ENCODE measurements around the gene FRYL.
"Not testable (repeated sequence)": the region's sequence is repeated elsewhere in the genome, so short reads cannot be mapped to it uniquely, and the experiment has no call there.

FRYL gene

DNA sequence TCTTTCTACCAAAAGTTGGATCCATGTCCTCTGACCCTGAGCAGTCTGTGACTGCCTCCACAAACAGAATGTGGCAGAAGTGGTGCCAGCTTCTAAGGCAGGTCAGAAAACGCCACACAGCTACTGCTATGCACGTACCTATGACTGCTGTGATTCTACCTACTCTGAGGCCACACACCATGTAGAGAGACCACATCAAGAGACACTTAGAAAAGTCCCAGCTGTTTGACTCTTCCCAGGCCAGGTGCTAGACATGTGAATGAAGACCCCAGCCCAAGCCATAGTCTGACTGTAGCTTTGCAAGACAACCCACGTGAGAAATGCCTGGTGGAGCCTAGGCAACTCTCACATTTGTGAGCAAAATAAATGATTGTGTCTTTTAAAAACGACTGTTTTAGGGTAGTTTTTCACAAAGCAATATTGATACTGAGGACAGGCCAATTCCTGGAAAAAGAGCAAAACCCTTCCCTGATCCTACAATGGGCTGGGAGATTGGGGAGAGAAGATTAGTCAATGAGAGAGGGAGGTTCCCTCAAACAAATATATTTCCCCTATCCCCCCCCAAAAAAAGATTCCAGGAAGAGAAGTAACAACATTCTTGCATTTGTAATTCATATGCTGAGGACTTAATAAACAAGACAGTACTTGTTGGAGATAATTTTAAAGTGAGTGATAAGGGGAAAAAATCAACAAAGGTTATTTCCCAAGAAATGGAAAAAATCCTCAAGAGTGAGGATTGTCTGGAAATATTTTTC lies 33.3 kb downstream of the FRYL start:
- no peak for DNase-seq (ENCODE audit: low spot score)

DNA sequence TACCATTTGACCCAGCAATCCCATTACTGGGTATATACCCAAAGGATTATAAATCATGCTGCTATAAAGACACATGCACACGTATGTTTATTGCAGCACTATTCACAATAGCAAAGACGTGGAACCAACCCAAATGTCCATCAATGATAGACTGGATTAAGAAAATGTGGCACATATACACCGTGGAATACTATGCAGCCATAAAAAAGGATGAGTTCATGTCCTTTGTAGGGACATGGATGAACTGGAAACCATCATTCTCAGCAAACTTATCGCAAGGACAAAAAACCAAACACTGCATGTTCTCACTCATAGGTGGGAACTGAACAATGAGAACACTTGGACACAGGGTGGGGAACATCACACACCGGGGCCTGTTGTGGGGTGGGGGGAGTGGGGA lies 34.9 kb downstream of the FRYL start:
- DNase-seq (ENCODE audit: low spot score) = not testable (repeated sequence)

DNA sequence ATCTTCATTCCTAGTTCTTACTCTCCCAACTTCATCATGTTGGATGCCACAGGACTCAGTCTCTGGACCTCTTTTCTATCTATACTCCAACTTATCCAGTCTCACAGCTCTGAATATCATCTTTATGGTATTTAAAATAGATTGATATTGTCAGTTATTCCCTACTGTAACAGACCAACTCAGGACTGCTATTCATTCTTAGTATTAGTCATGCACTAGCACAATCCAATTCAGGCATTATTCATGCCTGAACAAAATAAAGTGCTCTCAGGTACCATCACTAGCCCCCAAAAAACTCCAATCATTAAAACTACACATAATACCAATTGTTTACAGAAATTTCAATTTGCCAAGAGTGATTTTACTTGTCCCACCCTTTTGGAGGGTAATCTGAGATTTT lies 37.7 kb downstream of the FRYL start:
- no peak for DNase-seq (ENCODE audit: low spot score)

DNA sequence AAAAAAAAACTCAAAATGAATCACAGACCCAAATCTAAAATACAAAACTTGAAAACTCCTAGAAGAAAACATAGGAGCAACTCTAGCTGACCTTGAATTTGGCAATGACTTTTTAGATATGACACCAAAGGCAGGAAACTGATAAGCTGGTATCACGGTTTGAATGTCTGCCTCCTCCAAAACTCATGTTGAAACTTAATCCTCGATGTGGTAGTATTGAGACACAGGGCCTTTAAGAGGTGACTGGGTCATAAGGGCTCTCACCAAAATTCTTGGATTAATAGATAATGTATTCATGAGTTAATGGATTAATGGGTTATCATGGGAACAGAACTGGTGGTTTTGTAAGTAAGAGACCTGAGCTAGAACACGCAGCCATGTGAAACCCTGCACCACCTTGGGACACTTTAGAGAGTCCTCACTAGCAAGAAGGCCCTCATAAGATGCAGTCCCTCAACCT lies 40.5 kb downstream of the FRYL start:
- no peak for DNase-seq (ENCODE audit: low spot score)

DNA sequence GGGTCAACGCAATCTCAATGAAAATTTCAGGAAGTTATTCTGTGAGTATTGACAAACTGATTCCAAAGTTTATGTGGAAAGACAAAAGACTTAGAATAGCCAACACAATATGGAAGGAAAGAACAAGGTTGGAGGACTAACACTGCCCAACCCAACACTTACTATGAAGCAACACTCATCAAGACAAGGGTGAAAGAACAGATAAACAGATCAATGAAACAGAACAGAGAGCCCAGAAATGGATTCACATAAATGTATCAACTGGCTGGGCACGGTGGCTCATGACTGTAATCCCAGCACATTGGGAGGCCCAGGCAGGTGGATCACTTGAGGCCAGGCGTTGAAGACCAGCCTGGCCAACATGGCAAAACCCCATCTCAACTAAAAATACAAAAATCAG lies 41.2 kb downstream of the FRYL start:
- DNase-seq (ENCODE audit: low spot score) = no peak

DNA sequence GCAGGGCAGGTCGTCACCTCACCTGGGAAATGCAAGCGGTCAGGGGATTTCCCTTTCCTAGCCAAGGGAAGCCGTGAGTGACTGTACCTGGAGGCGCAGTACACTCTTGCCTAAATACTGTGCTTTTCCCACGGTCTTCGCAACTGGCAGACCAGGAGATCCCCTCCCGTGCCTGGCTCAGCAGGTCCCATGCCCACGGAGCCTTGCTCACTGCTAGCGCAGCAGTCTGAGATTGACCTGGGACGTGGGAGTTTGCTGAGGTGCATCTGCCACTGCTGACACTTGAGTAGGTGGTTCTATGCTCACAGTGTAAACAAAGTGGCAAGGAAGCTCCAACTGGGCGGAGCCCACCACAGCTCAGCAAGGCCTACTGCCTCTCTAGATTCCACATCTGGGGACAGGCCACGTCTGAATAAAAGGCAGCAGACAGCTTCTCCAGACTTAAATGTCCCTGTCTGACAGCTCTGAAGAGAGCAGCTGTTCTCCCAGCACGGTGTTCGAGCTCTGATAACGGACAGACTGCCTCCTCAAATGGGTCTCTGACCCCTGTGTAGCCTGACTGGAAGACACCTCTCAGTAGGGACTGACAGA lies 51.1 kb downstream of the FRYL start:
- not testable (repeated sequence) for DNase-seq (ENCODE audit: low spot score)

DNA sequence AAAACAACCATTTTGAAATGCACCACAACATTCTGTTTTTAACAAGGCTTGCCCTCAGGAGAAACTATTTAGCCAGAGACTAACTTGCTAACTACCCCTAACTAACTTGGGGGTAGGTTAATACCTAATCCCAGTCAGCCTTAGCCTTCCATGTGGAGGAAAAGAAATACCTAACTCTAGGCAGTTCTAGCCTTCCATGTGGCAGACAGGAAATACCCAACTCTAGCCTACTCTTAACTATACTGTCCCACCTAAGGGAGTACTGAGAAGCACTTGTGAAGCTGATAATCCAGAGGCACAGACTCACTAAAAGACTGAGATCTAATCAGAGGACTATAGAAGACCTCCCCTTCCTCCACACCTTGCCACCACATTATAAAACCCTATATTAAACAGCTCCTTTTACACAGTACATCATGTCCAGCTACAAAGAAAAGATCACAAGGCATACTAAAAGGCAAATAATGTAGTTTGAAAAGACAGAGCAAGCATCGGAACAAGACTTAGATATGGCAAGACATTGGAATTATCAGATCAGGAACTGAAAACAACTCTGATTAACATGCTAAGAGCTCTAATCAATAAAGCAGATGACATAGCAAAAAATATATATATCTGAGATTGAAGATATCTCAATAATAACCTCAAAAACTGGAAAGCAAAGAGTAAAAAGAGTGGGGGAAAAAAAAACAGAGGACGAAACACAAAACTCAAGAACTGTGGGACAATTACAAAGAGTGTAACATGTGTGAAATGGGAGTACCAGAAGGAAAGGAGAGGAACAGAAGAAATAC lies 52.2 kb downstream of the FRYL start:
- DNase-seq (ENCODE audit: low spot score) = no peak

DNA sequence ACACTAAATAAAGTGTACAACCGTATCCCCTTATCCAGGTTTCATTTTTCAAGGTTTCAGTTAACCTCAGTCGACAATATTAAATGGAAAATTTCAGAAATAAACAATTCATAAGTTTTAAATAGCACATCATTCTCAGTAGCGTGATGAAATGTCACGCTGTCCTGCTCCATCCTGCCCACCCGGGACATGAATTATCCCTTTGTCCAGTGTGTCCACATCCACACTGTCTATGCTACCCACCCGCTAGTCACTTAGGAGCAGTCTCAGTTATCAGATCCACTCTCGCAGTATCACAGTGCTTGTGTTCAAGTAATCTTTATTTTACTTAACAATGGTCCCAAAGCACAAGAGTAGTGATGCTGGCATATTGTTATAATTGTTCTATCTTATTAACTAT lies 54.7 kb downstream of the FRYL start:
- DNase-seq (ENCODE audit: low spot score) = no peak

DNA sequence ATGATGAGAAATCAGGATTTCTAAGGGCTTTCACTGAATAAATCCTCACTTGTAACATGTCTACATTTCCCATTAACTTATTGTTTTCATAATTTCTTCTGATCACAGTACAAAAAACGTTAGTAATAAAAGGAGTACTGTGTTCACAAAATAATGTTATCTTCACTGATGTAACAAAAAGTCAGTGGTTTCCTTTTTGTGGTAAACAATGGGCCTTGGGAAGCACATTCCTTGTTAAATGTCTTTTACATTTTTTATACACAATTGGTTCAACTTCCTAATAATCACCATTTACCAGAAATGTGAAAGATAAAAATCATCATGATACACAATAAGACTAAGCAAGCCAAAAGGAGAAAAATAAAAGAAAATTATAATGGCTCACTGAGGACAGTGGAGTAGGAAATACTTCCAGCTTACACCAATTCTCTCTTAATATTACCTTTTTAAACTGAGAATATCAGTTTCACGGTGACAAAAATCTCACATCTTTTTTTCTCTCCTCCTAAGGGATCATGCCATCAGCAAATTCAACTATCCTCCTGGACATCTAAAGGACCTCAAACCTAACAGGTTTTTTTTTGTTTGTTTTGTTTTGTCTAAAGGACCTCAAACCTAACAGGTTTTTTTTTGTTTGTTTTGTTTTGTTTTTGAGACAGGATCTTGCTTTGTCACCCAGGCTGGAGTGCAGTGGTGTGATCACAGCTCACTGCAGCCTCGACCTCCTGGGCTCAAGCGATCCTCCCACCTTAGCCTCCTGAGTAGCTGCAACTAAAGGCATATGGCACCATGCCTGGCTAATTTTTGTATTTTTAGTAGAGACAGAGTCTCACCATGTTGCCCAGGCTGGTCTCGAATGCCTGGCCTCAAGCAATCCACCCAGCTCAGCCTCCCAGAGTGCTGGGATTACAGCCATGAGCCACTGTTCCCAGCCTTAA lies 57.3 kb downstream of the FRYL start:
- DNase-seq (ENCODE audit: low spot score) = no peak

DNA sequence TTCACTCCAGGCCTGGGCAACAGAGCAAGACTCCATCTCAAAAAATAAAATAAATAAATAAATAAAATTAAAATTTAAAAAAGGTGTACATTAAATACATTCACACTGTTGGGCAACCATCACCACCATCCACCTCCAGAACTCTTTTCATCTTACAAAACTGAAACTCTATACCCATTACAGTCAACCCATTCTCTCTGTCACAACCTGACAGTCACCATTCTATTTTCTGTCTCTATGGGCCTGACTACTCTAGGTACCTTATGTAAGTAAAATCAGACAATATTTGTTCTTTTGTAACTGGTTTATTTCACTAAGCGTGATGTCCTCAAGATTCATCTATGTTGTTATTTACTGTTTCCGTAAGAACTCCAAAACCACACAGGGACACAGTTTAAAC lies 59.6 kb downstream of the FRYL start:
- no peak for DNase-seq (ENCODE audit: low spot score)

DNA sequence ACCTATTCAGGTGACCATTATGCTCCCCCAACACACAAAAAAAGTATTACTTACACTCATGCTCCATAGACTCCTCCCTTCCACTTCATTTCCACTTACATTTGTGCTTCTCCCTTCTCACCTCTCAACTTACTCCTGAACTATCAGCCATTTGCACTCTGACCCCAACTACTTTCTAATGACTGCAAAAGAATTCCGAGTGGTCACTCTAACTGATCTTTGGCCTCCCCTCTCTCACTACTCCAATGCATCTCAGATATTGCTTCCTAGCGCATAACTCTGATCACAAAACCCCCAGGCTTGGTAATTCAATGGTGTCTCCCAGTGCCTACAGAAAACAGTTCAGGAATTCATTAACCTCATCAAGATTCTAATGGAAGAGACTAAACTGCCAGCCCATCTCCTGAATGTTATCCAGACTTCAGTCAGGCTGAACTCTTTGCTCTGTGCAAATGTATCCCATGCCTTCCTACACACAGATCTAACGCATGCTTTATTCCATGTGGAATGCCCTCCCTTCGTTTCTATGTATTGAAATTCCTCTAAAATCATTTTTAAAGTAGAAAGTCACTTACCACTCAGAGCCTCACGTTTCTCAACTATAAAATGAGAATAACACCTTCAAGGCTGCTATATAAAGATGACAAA lies 61.1 kb downstream of the FRYL start:
- DNase-seq (ENCODE audit: low spot score) = no peak

DNA sequence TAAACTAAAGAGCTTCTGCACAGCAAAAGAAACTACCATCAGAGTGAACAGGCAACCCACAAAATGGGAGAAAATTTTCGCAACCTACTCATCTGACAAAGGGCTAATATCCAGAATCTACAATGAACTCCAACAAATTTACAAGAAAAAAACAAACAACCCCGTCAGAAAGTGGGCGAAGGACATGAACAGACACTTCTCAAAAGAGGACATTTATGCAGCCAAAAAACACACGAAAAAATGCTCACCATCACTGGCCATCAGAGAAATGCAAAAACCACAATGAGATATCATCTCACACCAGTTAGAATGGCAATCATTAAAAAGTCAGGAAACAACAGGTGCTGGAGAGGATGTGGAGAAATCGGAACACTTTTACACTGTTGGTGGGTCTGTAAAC lies 63.8 kb downstream of the FRYL start:
- not testable (repeated sequence) for DNase-seq (ENCODE audit: low spot score)

DNA sequence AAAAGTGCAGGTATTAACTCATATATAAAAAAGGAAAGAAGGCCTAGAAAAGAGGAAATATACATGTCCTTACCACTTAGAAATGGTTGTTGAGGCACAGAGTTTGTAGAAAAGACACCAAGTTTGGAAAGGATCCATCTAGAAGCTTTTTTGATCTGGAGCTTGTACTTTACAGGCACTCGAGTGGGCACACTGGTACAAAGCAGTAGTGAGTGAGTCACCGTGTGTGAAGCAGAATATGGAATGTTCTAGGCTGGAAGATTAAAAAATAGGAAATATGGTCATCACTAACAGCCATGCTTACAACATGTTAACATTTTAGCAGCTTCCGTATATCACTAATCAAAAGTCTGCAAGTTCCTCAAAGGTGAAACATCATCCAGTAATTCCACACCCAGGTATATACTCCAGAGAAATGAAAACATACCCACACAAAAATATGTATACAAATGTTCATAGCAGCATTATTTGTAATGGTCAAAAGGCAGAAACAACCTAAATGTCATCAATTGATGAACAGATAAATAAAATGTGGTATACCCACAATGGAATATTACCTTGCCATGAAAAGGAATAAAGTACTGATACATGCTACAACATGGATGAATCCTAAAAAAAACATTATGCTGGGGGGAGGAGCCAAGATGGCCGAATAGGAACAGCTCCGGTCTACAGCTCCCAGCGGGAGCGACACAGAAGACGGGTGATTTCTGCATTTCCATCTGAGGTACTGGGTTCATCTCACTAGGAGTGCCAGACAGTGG lies 69.5 kb downstream of the FRYL start:
- DNase-seq (ENCODE audit: low spot score) = no peak

DNA sequence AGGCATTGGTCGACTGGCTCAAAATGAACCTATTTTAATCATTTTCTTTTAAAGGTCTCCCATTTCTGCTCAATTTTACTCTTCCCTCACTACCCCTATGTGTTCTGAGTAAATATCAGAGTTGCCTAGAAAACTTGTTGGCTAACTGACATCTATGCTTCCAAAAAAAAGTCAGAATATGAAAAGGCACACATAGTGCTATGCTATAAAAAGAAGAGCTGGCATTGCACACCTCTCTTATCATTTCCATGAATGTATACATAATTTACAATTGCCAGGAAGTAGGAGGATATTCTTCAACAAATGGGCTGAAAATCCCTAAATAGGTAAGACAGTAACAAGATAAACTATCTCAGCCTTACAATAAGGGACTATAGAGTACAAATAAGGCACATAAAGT lies 70.2 kb downstream of the FRYL start:
- DNase-seq (ENCODE audit: low spot score) = no peak

DNA sequence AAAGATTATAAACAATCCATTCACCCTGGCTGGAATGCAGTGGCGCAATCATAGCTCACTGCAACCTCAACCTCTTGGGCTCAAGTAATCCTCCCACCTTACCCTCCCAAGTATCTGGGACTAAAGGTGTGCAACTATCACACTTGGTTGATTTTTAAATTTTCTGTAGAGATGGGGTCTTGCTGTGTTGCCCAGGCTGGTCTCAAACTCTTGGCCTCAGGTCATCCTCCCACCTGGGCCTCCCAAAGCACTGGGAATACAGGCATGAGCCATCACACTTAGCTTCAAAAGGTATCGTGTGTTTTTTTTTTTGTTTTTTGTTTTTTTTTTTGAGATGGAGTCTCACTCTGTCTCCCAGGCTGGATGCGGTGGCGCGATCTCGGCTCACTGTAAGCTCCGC lies 71.5 kb downstream of the FRYL start:
- no peak for DNase-seq (ENCODE audit: low spot score)

DNA sequence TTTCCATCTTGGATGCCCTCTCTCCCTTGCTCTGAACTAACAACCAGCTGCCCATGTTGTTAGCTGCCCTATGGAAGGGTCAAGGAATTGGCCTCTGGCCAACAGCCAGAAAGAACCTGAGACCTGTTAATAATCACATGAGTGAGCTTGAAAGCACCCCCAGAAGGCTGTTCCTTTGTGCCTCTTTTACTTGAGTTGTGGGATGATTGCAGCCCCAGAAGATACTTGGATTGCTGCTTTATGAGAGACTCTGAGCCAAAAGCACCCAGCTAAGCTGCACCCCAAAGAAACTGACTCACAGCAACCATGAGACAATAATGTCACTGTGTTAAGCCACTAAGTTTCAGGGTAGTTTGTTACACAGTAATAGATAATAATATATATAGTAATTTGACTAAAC lies 73.3 kb downstream of the FRYL start:
- no peak for DNase-seq (ENCODE audit: low spot score)

DNA sequence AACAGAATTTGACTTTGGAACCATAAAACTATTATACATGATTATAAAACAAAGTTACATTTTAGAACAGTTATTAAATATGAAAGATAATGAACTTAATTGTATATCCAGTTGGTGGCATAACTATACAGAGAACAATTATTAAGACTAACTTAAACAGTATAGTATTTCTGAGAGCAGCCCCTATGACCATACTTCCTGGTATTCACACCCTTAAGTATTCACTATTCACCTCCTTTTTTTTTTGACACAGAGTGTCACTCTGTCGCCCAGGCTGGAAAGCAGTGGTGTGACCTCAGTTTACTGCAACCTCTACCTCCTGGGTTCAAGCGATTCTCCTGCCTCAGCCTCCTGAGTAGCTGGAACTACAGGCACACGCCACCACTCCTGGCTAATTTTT lies 74.5 kb downstream of the FRYL start:
- no peak for DNase-seq (ENCODE audit: low spot score)

DNA sequence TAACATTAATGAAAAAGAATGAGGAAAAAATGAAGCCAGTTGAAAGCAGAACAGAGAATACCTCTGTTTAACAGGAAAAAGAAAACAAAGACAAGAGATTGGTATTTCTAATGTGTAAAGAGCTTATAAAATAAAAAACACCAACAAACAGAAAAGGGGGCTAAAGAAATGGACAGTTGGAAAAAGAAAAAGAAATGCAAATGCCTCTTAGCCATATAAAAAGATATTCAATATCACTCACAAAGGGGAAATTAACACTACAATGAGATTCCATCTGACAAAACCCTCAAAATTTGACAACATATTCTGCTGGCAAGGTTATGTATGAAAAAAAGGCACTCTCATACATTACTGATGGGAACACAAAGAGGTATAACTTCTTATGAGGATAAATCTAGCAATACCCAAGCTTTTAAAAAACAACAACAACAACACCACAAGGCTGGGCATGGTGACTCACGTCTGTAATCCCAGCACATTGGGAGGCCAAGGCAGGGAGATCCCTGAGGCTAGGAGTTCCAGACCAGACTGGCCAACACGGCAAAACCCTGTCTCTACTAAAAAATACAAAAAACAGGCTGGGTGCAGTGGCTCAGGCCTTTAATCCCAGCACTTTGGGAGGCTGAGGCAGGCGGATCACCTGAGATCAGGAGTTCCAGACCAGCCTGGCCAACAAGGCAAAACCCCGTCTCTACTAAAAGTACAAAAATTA lies 75.8 kb downstream of the FRYL start:
- DNase-seq (ENCODE audit: low spot score) = no peak

DNA sequence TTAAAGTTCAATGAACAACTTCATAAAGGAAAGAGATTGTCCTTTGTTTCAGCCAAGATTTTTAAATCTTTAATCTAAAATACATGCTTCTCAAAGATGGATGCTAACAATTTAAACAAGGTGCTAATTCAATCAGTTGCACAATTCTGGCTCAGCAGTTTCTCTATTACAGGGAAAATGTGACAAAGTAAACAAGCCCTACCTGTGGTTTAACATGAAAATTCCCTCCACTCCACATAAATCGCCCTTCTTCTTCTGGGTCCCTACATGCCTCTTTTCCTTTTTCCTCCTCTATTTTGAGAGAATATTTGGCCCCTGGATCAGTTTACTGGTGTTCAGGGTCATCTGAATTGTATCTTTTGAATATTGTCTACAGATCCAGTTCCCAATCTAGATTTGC lies 80.6 kb downstream of the FRYL start:
- no peak for DNase-seq (ENCODE audit: low spot score)

All from ecto neural progenitor cell (in vitro differentiated cells).